KMS-11 (cell line): ENCODE data around the gene PLXNA1.

Source experiments
- H2AFZ ChIP-seq: fragments of 200-600 bp; sonication (generic); 2 replicates; pipeline ENCODE4 v1.6.1; 2016; ENCODE audit warnings: antibody characterized with exemption, mixed run types, low read depth
- H3K27ac ChIP-seq: fragments of 200-600 bp; sonication (generic); 2 replicates; pipeline ENCODE4 v1.6.1; 2016; ENCODE audit warnings: mild to moderate bottlenecking, mixed run types
- H3K27me3 ChIP-seq: fragments of 200-600 bp; sonication (generic); 2 replicates; pipeline ENCODE4 v1.6.1; 2017; ENCODE audit warnings: mild to moderate bottlenecking, low read depth, mixed run types, moderate library complexity; ENCODE audit not compliant: insufficient read depth
- H3K36me3 ChIP-seq: fragments of 200-600 bp; sonication (generic); 2 replicates; pipeline ENCODE4 v1.6.1; 2017; ENCODE audit warnings: mild to moderate bottlenecking, mixed run types; ENCODE audit not compliant: insufficient read depth
- H3K4me1 ChIP-seq: fragments of 200-600 bp; sonication (generic); 2 replicates; pipeline ENCODE4 v1.6.1; 2016; ENCODE audit warnings: mild to moderate bottlenecking, low read depth, mixed run types; ENCODE audit not compliant: poor library complexity, severe bottlenecking
- H3K4me2 ChIP-seq: fragments of 200-600 bp; sonication (generic); 2 replicates; pipeline ENCODE4 v1.7.0; 2016; ENCODE audit warnings: mild to moderate bottlenecking, mixed run types
- H3K4me3 ChIP-seq: fragments of 200-600 bp; sonication (generic); IDR thresholded peaks from 2 replicates; pipeline ENCODE4 v1.6.1; 2017; ENCODE audit warnings: low read depth, low read length, mixed read lengths; ENCODE audit not compliant: insufficient read depth
- H3K79me2 ChIP-seq: fragments of 200-600 bp; sonication (generic); 2 replicates; pipeline ENCODE4 v1.6.1; 2016; ENCODE audit warnings: low read depth, mixed run types; ENCODE audit not compliant: insufficient read depth
- H3K9ac ChIP-seq: fragments of 200-600 bp; sonication (generic); 2 replicates; pipeline ENCODE4 v1.6.1; 2016; ENCODE audit warnings: mild to moderate bottlenecking, mixed run types
- H4K20me1 ChIP-seq: fragments of 200-600 bp; sonication (generic); 2 replicates; pipeline ENCODE4 v1.6.1; 2016; ENCODE audit warnings: mild to moderate bottlenecking, mixed run types; ENCODE audit not compliant: insufficient read depth
- CTCF ChIP-seq: fragments of 200-600 bp; sonication (generic); conservative IDR thresholded peaks from 2 replicates; pipeline ENCODE4 v1.6.1; 2017; ENCODE audit warnings: low read depth, mild to moderate bottlenecking, antibody characterized with exemption, low read length, moderate library complexity, mixed read lengths

Gene PLXNA1

GRCh38 chr3:127016461-127016860, 33.5 kb downstream of the PLXNA1 start:
- Histone ChIP-seq H3K4me3 (no peak overlapping the region), H3K9ac (no peak overlapping the region), H4K20me1 (no peaks in the 10 kb centered on the region), H3K36me3 (no peaks in the 10 kb centered on the region; the same call in 1 of the 2 replicates), H3K4me2 (no peak overlapping the region), H3K79me2 (no peaks in the 10 kb centered on the region), H3K27me3 (no peaks in the 10 kb centered on the region), H2AFZ (no peak overlapping the region), H3K4me1 (peaks cover 7% of the 10 kb centered on the region), H3K27ac (no peak overlapping the region)
- TF ChIP-seq CTCF = no peak

GRCh38 chr3:127017229-127017628, 34.3 kb downstream of the PLXNA1 start:
- H3K79me2 ChIP-seq = no peaks in the 10 kb centered on the region
- no peak overlapping the region for H2AFZ ChIP-seq
- H3K9ac ChIP-seq = no peak overlapping the region
- H4K20me1 ChIP-seq = no peaks in the 10 kb centered on the region
- H3K27me3 ChIP-seq = no peaks in the 10 kb centered on the region
- H3K4me2 ChIP-seq = no peak overlapping the region
- no peak for TF ChIP-seq CTCF
- no peak overlapping the region for H3K4me3 ChIP-seq
- peaks cover 5% of the 10 kb centered on the region for H3K4me1 ChIP-seq
- H3K36me3 ChIP-seq = no peaks in the 10 kb centered on the region; the same call in 1 of the 2 replicates
- H3K27ac ChIP-seq = no peak overlapping the region

GRCh38 chr3:127017781-127018180, 34.9 kb downstream of the PLXNA1 start:
- no peak overlapping the region for H3K27ac ChIP-seq
- no peak overlapping the region for H3K4me2 ChIP-seq
- no peaks in the 10 kb centered on the region for H3K79me2 ChIP-seq
- no peak for TF ChIP-seq CTCF
- no peaks in the 10 kb centered on the region; the same call in 1 of the 2 replicates for H3K36me3 ChIP-seq
- no peaks in the 10 kb centered on the region for H4K20me1 ChIP-seq
- H3K9ac ChIP-seq = no peak overlapping the region
- no peak overlapping the region for H3K4me3 ChIP-seq
- H3K27me3 ChIP-seq = no peaks in the 10 kb centered on the region
- H3K4me1 ChIP-seq = peaks cover 5% of the 10 kb centered on the region
- H2AFZ ChIP-seq = no peak overlapping the region

- no peak overlapping the region for H3K4me3 ChIP-seq
- H3K27ac ChIP-seq = no peak overlapping the region
- no peak for TF ChIP-seq CTCF
- peaks cover 5% of the 10 kb centered on the region for H3K4me1 ChIP-seq
- no peak overlapping the region for H3K9ac ChIP-seq
- H3K36me3 ChIP-seq = no peaks in the 10 kb centered on the region; the same call in 1 of the 2 replicates
- no peaks in the 10 kb centered on the region for H3K27me3 ChIP-seq
- H2AFZ ChIP-seq = no peak overlapping the region
- no peaks in the 10 kb centered on the region for H3K79me2 ChIP-seq
- H4K20me1 ChIP-seq = no peaks in the 10 kb centered on the region
- no peak overlapping the region for H3K4me2 ChIP-seq
Observed at GRCh38 chr3:127018306-127018828, 35.5 kb downstream of the PLXNA1 start.
